ENCODE measurements around the gene TEX12. TPM values are rescaled to one million over a fixed set of nuclear protein-coding genes. Genes with fewer than 3 reads are reported as not detected.

Gene TEX12
- total RNA-seq, 6 donors from 2014 or later, result 0.37 to 0.89 TPM; not detected in 4

DNA sequence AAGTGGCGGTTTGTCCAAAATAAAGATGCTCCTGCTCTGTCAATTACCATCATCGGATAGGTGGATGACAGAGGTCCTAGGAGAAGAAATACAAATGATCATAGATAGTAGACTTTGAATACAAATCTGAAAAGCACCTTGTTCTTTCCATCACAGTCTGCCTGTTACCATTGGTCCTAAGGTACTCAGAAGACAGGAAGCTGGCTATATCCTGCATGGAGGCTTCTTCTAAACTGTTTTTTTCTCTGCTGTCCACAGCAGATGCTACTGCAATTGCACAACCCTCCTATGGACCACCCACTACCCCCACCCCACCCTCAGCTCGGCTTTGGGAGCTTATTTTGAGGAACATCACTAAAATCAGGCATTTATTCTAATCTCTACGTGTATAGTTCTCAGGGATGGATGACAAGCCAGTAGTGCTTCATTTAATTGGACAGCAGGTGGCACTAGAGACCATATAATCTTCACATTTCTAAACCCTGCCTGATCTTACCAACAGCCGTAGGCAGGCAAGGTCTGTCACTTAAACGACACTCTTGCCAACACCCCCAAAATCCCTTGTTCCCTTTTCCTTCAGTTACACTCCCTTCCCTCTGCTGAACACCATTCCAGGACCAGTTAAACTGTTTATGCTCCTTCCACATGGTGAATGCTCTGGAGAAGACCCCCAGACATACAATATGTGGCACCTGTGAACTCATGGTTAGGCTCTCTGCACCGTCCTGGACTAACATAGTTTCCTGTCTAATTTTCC, 52.5 kb downstream of the TEX12 start:
- 33 to 35% methylated on average over 7 of the region's 7 CpGs for WGBS, 2 donors

DNA sequence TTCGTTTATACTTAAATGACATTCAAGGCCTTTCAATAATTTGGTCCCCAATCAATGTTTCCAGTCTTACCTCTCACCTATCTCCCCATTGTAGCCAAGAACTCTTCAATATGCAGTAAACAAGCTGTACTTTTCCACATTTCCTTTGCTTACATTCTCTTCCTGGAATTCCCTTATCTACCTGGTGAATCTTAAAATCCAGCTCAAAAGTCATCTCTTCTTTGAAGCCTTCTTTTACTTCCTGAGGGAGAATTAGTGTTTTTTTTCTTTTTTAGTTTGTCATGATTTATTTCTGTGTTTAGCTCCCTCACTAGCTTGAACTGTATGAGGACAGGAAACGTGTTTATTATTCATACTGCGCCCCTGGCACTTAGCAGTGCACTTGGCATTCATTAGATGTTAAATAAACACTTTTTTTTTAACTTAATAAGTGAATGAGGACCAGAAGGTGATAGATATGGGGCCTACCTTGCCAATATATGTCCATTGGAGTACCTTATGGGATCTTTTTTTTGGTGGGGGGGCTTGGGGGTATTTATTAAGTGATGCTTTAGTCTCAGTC, 54.2 kb downstream of the TEX12 start:
- Histone ChIP-seq H3K9me3 (no peaks in the 10 kb centered on the region), H3K4me1 (peaks cover 0 to 8% (median 4%) of the 10 kb centered on the region in 4 donors), H3K27ac (peak overlapping the region in 3 of 4 donors; percentile 12 to 67 (median 32)), H3K4me3 (no peak overlapping the region), H3K36me3 (no peaks in the 10 kb centered on the region), H3K27me3 (no peaks in the 10 kb centered on the region)
- ATAC-seq (ENCODE audit: low FRiP score in 2 of 2) (no peak), DNase-seq (no peak)
- 45 to 54% methylated on average over 3 of the region's 3 CpGs for WGBS, 2 donors
- no peak for TF ChIP-seq POLR2A (IDR thresholded peaks at IDR 0.05)
- no peak for TF ChIP-seq EP300 (IDR thresholded peaks at IDR 0.05)
- TF ChIP-seq, protein P1, sequence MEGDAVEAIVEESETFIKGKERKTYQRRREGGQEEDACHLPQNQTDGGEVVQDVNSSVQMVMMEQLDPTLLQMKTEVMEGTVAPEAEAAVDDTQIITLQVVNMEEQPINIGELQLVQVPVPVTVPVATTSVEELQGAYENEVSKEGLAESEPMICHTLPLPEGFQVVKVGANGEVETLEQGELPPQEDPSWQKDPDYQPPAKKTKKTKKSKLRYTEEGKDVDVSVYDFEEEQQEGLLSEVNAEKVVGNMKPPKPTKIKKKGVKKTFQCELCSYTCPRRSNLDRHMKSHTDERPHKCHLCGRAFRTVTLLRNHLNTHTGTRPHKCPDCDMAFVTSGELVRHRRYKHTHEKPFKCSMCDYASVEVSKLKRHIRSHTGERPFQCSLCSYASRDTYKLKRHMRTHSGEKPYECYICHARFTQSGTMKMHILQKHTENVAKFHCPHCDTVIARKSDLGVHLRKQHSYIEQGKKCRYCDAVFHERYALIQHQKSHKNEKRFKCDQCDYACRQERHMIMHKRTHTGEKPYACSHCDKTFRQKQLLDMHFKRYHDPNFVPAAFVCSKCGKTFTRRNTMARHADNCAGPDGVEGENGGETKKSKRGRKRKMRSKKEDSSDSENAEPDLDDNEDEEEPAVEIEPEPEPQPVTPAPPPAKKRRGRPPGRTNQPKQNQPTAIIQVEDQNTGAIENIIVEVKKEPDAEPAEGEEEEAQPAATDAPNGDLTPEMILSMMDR (IDR thresholded peaks at IDR 0.05), result no peak
- no peak for TF ChIP-seq POLR2AphosphoS5 (IDR thresholded peaks at IDR 0.05)

More for the DNA sequence above, 52.5 kb downstream of the TEX12 start:
- no peaks in the 10 kb centered on the region for H3K36me3 ChIP-seq
- H3K4me1 ChIP-seq, result peaks cover 0 to 8% (median 2%) of the 10 kb centered on the region in 4 donors
- H3K27ac ChIP-seq, result no peak overlapping the region
- no peak overlapping the region for H3K4me3 ChIP-seq
- no peaks in the 10 kb centered on the region for H3K9me3 ChIP-seq
- DNase-seq (peak in 1 of 2 donors; percentile 24), ATAC-seq (ENCODE audit: low FRiP score in 2 of 2) (peak; percentile 90 to 96)
- no peaks in the 10 kb centered on the region for H3K27me3 ChIP-seq
- TF ChIP-seq, protein P1 (IDR thresholded peaks at IDR 0.05), result peak; percentile 76 to 88 (median 82)
- no peak for TF ChIP-seq POLR2A (IDR thresholded peaks at IDR 0.05)
- no peak for TF ChIP-seq POLR2AphosphoS5 (IDR thresholded peaks at IDR 0.05)

Small RNA genes within 50 kb of the gene (small RNA-seq; reads per million reads assigned to genes)
- gene MRPS36P4, result 0 reads per million in 4 donors

Other genes starting within 250 kb of the TEX12 start
- gene C11orf52, start 248.5 kb upstream of the TEX12 start, total RNA-seq, result 10 to 100 TPM in 4 of 6 donors, 1 to 10 TPM in 2; 7.1 to 26.7 (median 11.3) TPM
- 10 to 100 TPM; 10.9 to 55.5 (median 15.7) TPM for gene DIXDC1, start 230.0 kb upstream of the TEX12 start, total RNA-seq
- 10 to 100 TPM; 12.6 to 37.7 (median 27.2) TPM for gene DLAT, start 142.0 kb upstream of the TEX12 start, total RNA-seq
- gene PIH1D2, start 93.4 kb upstream of the TEX12 start, total RNA-seq, result 10 to 100 TPM in 1 of 6 donors, 1 to 10 TPM in 5; 1.2 to 24.1 (median 4.0) TPM
- 10 to 100 TPM in 5 of 6 donors, 1 to 10 TPM in 1; 8.3 to 24.5 (median 14.9) TPM for gene NKAPD1, start 93.1 kb upstream of the TEX12 start, total RNA-seq
- 10 to 100 TPM; 10.8 to 50.7 (median 31.3) TPM for gene TIMM8B, start 80.6 kb upstream of the TEX12 start, total RNA-seq
- 100 to 1,000 TPM in 1 of 6 donors, 10 to 100 TPM in 5; 27.5 to 107 (median 78.8) TPM for gene SDHD, start 80.5 kb upstream of the TEX12 start, total RNA-seq
- 10 to 100 TPM; 37.1 to 75.4 (median 46.8) TPM for gene IL18, start 3.3 kb upstream of the TEX12 start, total RNA-seq
- gene BCO2, start 8.1 kb downstream of the TEX12 start, total RNA-seq, result 10 to 100 TPM in 2 of 6 donors, 1 to 10 TPM in 4; 2.1 to 18.2 (median 8.4) TPM
- 10 to 100 TPM; 15.0 to 26.5 (median 21.2) TPM for gene PTS, start 59.1 kb downstream of the TEX12 start, total RNA-seq
- not detected for gene PLET1, start 93.5 kb downstream of the TEX12 start, total RNA-seq

Data from upper lobe of left lung (tissue), 6 donors.